HL-60 (cell line): ENCODE data around the gene UBASH3A.

Source experiments
- DNase-seq, 2 experiments: peaks; one replicate each; pipeline ENCODE4 v3.0.0-alpha.2; 2010 to 2020; ENCODE audit warnings: low read depth in 1 of 2, low spot score in 1 of 2
- H3K27ac ChIP-seq: fragments of 250-450 bp; sonication (Bioruptor Pico); replicated peaks from 2 replicates; pipeline ENCODE4 v1.5.1; 2020; ENCODE audit warnings: mild to moderate bottlenecking, moderate library complexity
- H3K27me3 ChIP-seq: fragments of 250-450 bp; sonication (Bioruptor Pico); 2 replicates; pipeline ENCODE4 v1.5.1; 2021; ENCODE audit warnings: mild to moderate bottlenecking, moderate library complexity; ENCODE audit not compliant: insufficient read depth, poor library complexity, severe bottlenecking
- H3K4me3 ChIP-seq: replicated peaks from 2 replicates; pipeline ENCODE4 v1.5.1; 2011; ENCODE audit warnings: mild to moderate bottlenecking, control low read depth, low read length; ENCODE audit not compliant: insufficient read depth
- CTCF ChIP-seq: IDR thresholded peaks from one replicate; pipeline ENCODE4 v1.5.1; 2011; ENCODE audit warnings: low read length, control low read depth, inconsistent platforms; ENCODE audit not compliant: insufficient read depth
- GABPA ChIP-seq: IDR thresholded peaks from 2 replicates; pipeline ENCODE4 v1.6.1; 2012; ENCODE audit warnings: low read depth
- POLR2AphosphoS5 ChIP-seq: IDR thresholded peaks from 2 replicates; pipeline ENCODE4 v1.6.1; 2012; ENCODE audit warnings: low read depth
- REST ChIP-seq: IDR thresholded peaks from 2 replicates; pipeline ENCODE4 v1.6.1; 2012; ENCODE audit warnings: low read depth; ENCODE audit not compliant: insufficient replicate concordance
- SPI1 ChIP-seq: IDR thresholded peaks from 2 replicates; pipeline ENCODE4 v1.6.1; 2012; ENCODE audit warnings: low read depth, mild to moderate bottlenecking, borderline replicate concordance

Gene UBASH3A

GRCh38 chr21:42423685-42424084, 20.0 kb downstream of the UBASH3A start:
- no peaks in the 10 kb centered on the region for H3K27me3 ChIP-seq
- H3K27ac ChIP-seq, result no peak overlapping the region

GRCh38 chr21:42424914-42425541, 21.3 kb downstream of the UBASH3A start:
- no peak overlapping the region for H3K4me3 ChIP-seq
- no peaks in the 10 kb centered on the region for H3K27me3 ChIP-seq
- H3K27ac ChIP-seq, result peak overlapping the region; percentile 49
- peak in 1 of 2 experiments; percentile 81 for DNase-seq
- TF ChIP-seq GABPA (no peak), SPI1 (no peak), CTCF (no peak), POLR2AphosphoS5 (no peak), REST (no peak)

More at GRCh38 chr21:42423685-42424084, 20.0 kb downstream of the UBASH3A start:
- no peak for TF ChIP-seq SPI1
- no peak for TF ChIP-seq CTCF
- no peak for TF ChIP-seq REST
- no peak for TF ChIP-seq GABPA
- no peak for TF ChIP-seq POLR2AphosphoS5
- H3K4me3 ChIP-seq, result no peak overlapping the region
- DNase-seq, result no peak

- TF ChIP-seq POLR2AphosphoS5, result no peak
- no peak for TF ChIP-seq REST
- no peak for TF ChIP-seq CTCF
- TF ChIP-seq GABPA, result no peak
- no peak for TF ChIP-seq SPI1
- H3K27ac ChIP-seq, result peak overlapping the region; percentile 49
- H3K4me3 ChIP-seq, result no peak overlapping the region
- no peak for DNase-seq
- no peaks in the 10 kb centered on the region for H3K27me3 ChIP-seq
Observed at GRCh38 chr21:42425591-42425990, 21.9 kb downstream of the UBASH3A start.
